Measurements from ENCODE around the gene SOX3.

DNA sequence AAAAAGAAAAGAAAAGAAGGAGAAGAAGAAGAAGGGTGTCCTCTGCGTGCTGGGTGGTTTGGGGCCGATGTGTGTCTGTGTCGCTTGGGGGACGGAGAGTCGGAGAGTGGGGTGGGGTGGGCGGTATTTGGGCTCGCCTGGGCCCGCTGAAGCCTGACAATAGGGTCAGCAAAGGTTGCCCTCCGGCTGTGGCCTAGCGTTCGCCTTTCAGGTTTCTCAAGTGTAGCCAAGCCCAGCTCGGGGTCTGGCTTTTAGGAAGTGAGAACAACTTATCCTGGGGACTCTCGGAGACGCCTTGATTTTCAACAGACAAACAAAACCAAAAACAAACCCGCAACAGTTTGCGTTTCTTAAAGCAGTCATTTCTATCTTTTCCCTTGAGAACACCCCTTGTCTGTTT, 4.1 kb upstream of the SOX3 start:
- TF ChIP-seq CTCF (IDR thresholded peaks at IDR 0.05) (no peak), POLR2A (IDR thresholded peaks at IDR 0.05) (no peak)

Measured in prostate gland (tissue), 2 donors.